Hepatocyte (in vitro differentiated cells): ENCODE results near the gene APEX2. TPM values are rescaled to one million over a fixed set of nuclear protein-coding genes. Genes with fewer than 3 reads are reported as not detected.
"Not testable (repeated sequence)": the region's sequence is repeated elsewhere in the genome, so short reads cannot be mapped to it uniquely, and the experiment has no call there.

ENCODE experiments used
- DNase-seq: peaks from one replicate; pipeline ENCODE4 v3.0.0-alpha.2; 2016; ENCODE audit warnings: low spot score
- H2AFZ ChIP-seq: fragments of 200-600 bp; sonication (generic); 2 replicates; pipeline ENCODE4 v1.6.0; 2016; ENCODE audit warnings: antibody characterized with exemption, mild to moderate bottlenecking
- H3K27ac ChIP-seq: fragments of 200-600 bp; sonication (generic); 2 replicates; pipeline ENCODE4 v1.5.1; 2016; ENCODE audit warnings: mild to moderate bottlenecking
- H3K27me3 ChIP-seq: fragments of 200-600 bp; sonication (generic); 2 replicates; pipeline ENCODE4 v1.6.1; 2016
- H3K36me3 ChIP-seq: fragments of 200-600 bp; sonication (generic); replicated peaks from 2 replicates; pipeline ENCODE4 v1.5.1; 2016; ENCODE audit warnings: low read depth; ENCODE audit not compliant: insufficient read depth
- H3K4me1 ChIP-seq: fragments of 200-600 bp; sonication (generic); 2 replicates; pipeline ENCODE4 v1.5.1; 2016; ENCODE audit warnings: mild to moderate bottlenecking, moderate library complexity; ENCODE audit not compliant: insufficient read depth
- H3K4me2 ChIP-seq: fragments of 200-600 bp; sonication (generic); 2 replicates; pipeline ENCODE4 v1.6.0; 2016
- H3K4me3 ChIP-seq: fragments of 200-600 bp; sonication (generic); 2 replicates; pipeline ENCODE4 v1.5.1; 2016; ENCODE audit warnings: mild to moderate bottlenecking
- H3K79me2 ChIP-seq: fragments of 200-600 bp; sonication (generic); 2 replicates; pipeline ENCODE4 v1.6.0; 2017; ENCODE audit warnings: mild to moderate bottlenecking
- H3K9me2 ChIP-seq: fragments of 200-600 bp; sonication (generic); replicated peaks from 2 replicates; pipeline ENCODE4 v1.6.0; 2017; ENCODE audit warnings: mild to moderate bottlenecking; ENCODE audit not compliant: insufficient read depth
- H3K9me3 ChIP-seq: fragments of 200-600 bp; sonication (generic); 2 replicates; pipeline ENCODE4 v1.5.1; 2016; ENCODE audit warnings: low read depth, mild to moderate bottlenecking
- H4K20me1 ChIP-seq: fragments of 200-600 bp; sonication (generic); 2 replicates; pipeline ENCODE4 v1.6.0; 2016; ENCODE audit warnings: mild to moderate bottlenecking; ENCODE audit not compliant: insufficient read depth, poor library complexity, severe bottlenecking
- EZH2 ChIP-seq: fragments of 200-600 bp; sonication (generic); IDR thresholded peaks from 2 replicates; pipeline ENCODE4 v1.6.1; 2016; ENCODE audit warnings: antibody characterized with exemption, mild to moderate bottlenecking, borderline replicate concordance
- EZH2phosphoT487 ChIP-seq: fragments of 200-600 bp; sonication (generic); IDR thresholded peaks from one replicate; pipeline ENCODE4 v1.6.1; 2018; ENCODE audit warnings: antibody characterized with exemption, mild to moderate bottlenecking, low read depth, moderate library complexity; ENCODE audit not compliant: unreplicated experiment, severe bottlenecking
- WGBS: methylation state at CpG from one replicate; pipeline ENCODE4 v1.1.6; 2016; ENCODE audit warnings: low lambda C conversion rate; ENCODE audit errors: missing lambda C conversion rate; 5-methylcytosine and 5-hydroxymethylcytosine counted together
- polyA plus RNA-seq: library from polyadenylated mRNA; unstranded; fragments of >200 nt; fragmentation: Nextera tagmentation; extraction: Ambion mirVana; gene quantifications from 2 replicates; pipeline ENCODE4 v1.2.1, GENCODE V29; 2016
- total RNA-seq: library from RNA; depleted of rRNA; stranded (reverse); fragments of >200 nt; gene quantifications from 2 replicates; pipeline ENCODE4 v1.2.3, GENCODE V29; 2014
- TF ChIP-seq, protein P1 (sequence below): fragments of 200-600 bp; sonication (generic); IDR thresholded peaks from 2 replicates; pipeline ENCODE4 v1.5.1; 2016; ENCODE audit warnings: antibody characterized with exemption, mild to moderate bottlenecking; ENCODE audit not compliant: poor library complexity

APEX2 gene
- total and polyA plus RNA-seq, 2 experiments from 2014 or later, result 13.8 to 19.1 TPM

GRCh38 chrX:55041514-55041913 is 41.4 kb downstream of the APEX2 start:
- Histone ChIP-seq H3K9me3 (no peaks in the 10 kb centered on the region), H3K27me3 (no peaks in the 10 kb centered on the region), H3K4me3 (no peak overlapping the region), H4K20me1 (no peaks in the 10 kb centered on the region), H3K9me2 (no peaks in the 10 kb centered on the region), H3K4me2 (no peak overlapping the region), H3K79me2 (no peaks in the 10 kb centered on the region), H3K4me1 (no peaks in the 10 kb centered on the region), H3K36me3 (no peaks in the 10 kb centered on the region), H3K27ac (no peak overlapping the region), H2AFZ (no peak overlapping the region)
- WGBS, result 94% methylated on average over 6 of the region's 6 CpGs
- TF ChIP-seq, protein P1, sequence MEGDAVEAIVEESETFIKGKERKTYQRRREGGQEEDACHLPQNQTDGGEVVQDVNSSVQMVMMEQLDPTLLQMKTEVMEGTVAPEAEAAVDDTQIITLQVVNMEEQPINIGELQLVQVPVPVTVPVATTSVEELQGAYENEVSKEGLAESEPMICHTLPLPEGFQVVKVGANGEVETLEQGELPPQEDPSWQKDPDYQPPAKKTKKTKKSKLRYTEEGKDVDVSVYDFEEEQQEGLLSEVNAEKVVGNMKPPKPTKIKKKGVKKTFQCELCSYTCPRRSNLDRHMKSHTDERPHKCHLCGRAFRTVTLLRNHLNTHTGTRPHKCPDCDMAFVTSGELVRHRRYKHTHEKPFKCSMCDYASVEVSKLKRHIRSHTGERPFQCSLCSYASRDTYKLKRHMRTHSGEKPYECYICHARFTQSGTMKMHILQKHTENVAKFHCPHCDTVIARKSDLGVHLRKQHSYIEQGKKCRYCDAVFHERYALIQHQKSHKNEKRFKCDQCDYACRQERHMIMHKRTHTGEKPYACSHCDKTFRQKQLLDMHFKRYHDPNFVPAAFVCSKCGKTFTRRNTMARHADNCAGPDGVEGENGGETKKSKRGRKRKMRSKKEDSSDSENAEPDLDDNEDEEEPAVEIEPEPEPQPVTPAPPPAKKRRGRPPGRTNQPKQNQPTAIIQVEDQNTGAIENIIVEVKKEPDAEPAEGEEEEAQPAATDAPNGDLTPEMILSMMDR, result no peak
- TF ChIP-seq EZH2 (no peak), EZH2phosphoT487 (no peak)
- no peak for DNase-seq

- H3K4me3 ChIP-seq, H3K79me2 ChIP-seq, H4K20me1 ChIP-seq, H2AFZ ChIP-seq, H3K27me3 ChIP-seq, H3K9me2 ChIP-seq, H3K36me3 ChIP-seq, H3K4me2 ChIP-seq, H3K9me3 ChIP-seq, DNase-seq, H3K4me1 ChIP-seq, H3K27ac ChIP-seq: not testable (repeated sequence)
- 72% methylated on average over 2 of the region's 2 CpGs for WGBS
Measured at GRCh38 chrX:55050599-55050998, 50.4 kb downstream of the APEX2 start.

- 48% methylated on average over 7 of the region's 7 CpGs for WGBS
- DNase-seq, result no peak
Measured at GRCh38 chrX:55056820-55057674, 56.9 kb downstream of the APEX2 start.

DNA sequence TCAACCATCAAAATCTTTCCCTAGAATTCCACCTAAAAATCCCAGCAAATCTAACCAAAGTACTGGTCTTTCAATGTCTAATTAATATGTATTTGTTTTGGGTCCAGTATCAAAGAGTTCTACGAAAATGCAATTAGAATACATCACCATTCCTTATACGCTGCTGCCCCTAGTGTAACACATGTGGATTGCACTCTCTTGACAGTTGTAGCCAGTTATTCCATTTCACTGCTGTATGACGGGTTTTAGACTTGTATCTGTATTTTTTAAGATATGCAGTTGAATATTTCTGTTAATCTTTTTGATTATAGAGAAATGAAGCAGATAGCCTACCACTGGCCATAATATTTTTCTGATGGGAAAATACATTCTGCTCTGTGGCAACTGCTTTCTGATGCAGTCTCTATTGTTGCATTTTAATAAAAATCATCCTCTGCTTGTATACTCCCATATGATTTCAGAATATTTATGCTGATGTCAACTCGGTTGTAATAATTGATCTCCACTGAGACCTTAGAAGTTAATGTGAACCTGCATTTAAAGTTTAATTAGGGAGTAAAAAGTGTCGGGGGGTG is 57.6 kb downstream of the APEX2 start:
- Histone ChIP-seq H3K4me2 (peak overlapping the region; percentile 16), H4K20me1 (no peaks in the 10 kb centered on the region), H3K36me3 (no peaks in the 10 kb centered on the region), H3K79me2 (no peaks in the 10 kb centered on the region), H3K9me2 (no peaks in the 10 kb centered on the region), H3K4me1 (no peaks in the 10 kb centered on the region), H2AFZ (no peak overlapping the region), H3K9me3 (no peaks in the 10 kb centered on the region), H3K27me3 (no peaks in the 10 kb centered on the region), H3K4me3 (no peak overlapping the region), H3K27ac (no peak overlapping the region)
- peak; percentile 41 for DNase-seq
- 40% methylated on average over 5 of the region's 5 CpGs for WGBS
- TF ChIP-seq, protein P1, result peak; percentile 65
- TF ChIP-seq EZH2phosphoT487, result no peak

More at GRCh38 chrX:55056820-55057674, 56.9 kb downstream of the APEX2 start:
- no peak overlapping the region for H2AFZ ChIP-seq
- H3K36me3 ChIP-seq, result no peaks in the 10 kb centered on the region
- H3K4me1 ChIP-seq, result no peaks in the 10 kb centered on the region
- H3K9me2 ChIP-seq, result no peaks in the 10 kb centered on the region
- no peaks in the 10 kb centered on the region for H4K20me1 ChIP-seq
- H3K4me2 ChIP-seq, result peak overlapping the region; percentile 16
- no peak overlapping the region for H3K4me3 ChIP-seq
- no peak overlapping the region for H3K27ac ChIP-seq
- H3K9me3 ChIP-seq, result no peaks in the 10 kb centered on the region
- no peaks in the 10 kb centered on the region for H3K27me3 ChIP-seq
- no peaks in the 10 kb centered on the region for H3K79me2 ChIP-seq
- TF ChIP-seq EZH2, result no peak

Other genes with a start within 250 kb of the APEX2 start
- not detected in 2 replicates for gene ITIH6, start 202.1 kb upstream of the APEX2 start, total RNA-seq
- not detected in 2 replicates for gene ITIH6, start 202.1 kb upstream of the APEX2 start, polyA plus RNA-seq
- 475 and 509 TPM in 2 replicates for gene MAGED2, start 192.6 kb upstream of the APEX2 start, total RNA-seq
- gene MAGED2, start 192.6 kb upstream of the APEX2 start, polyA plus RNA-seq, result 612 and 645 TPM in 2 replicates
- gene TRO, start 79.5 kb upstream of the APEX2 start, total RNA-seq, result 46.2 and 53.5 TPM in 2 replicates
- gene TRO, start 79.5 kb upstream of the APEX2 start, polyA plus RNA-seq, result 65.7 and 89.2 TPM in 2 replicates
- gene PFKFB1, start 6.2 kb upstream of the APEX2 start, total RNA-seq, result 1.5 and 2.1 TPM in 2 replicates
- 0.59 and 1.4 TPM in 2 replicates for gene PFKFB1, start 6.2 kb upstream of the APEX2 start, polyA plus RNA-seq
- 0.36 TPM in 1 of 2 replicates, not detected in the other for gene ALAS2, start 30.6 kb downstream of the APEX2 start, total RNA-seq
- gene ALAS2, start 30.6 kb downstream of the APEX2 start, polyA plus RNA-seq, result not detected in 2 replicates
- gene PAGE2B, start 74.7 kb downstream of the APEX2 start, total RNA-seq, result not detected in 2 replicates
- 0.45 TPM in 1 of 2 replicates, not detected in the other for gene PAGE2B, start 74.7 kb downstream of the APEX2 start, polyA plus RNA-seq
- gene PAGE2, start 88.7 kb downstream of the APEX2 start, total RNA-seq, result not detected in 2 replicates
- not detected in 2 replicates for gene PAGE2, start 88.7 kb downstream of the APEX2 start, polyA plus RNA-seq
- not detected in 2 replicates for gene PAGE5, start 220.0 kb downstream of the APEX2 start, total RNA-seq
- gene PAGE5, start 220.0 kb downstream of the APEX2 start, polyA plus RNA-seq, result not detected in 2 replicates